GM21423 (cell line): Measurements from ENCODE around the gene ADAM8.

Experiments used
- ATAC-seq: cut with Tn5 transposase; IDR thresholded peaks from one replicate; pipeline ENCODE4 v1.9.1; 2021; ENCODE audit warnings: mild to moderate bottlenecking, moderate library complexity; ENCODE audit not compliant: unreplicated experiment

The ADAM8 gene

GRCh38 chr10:133282846-133283390, 6.2 kb upstream of the ADAM8 start:
- ATAC-seq: no peak

- no peak for ATAC-seq
These were observed 5.1 kb upstream of the ADAM8 start for GRCh38 chr10:133281628-133282372.

- no peak for ATAC-seq
These were observed 4.4 kb upstream of the ADAM8 start for GRCh38 chr10:133281084-133281483.

DNA sequence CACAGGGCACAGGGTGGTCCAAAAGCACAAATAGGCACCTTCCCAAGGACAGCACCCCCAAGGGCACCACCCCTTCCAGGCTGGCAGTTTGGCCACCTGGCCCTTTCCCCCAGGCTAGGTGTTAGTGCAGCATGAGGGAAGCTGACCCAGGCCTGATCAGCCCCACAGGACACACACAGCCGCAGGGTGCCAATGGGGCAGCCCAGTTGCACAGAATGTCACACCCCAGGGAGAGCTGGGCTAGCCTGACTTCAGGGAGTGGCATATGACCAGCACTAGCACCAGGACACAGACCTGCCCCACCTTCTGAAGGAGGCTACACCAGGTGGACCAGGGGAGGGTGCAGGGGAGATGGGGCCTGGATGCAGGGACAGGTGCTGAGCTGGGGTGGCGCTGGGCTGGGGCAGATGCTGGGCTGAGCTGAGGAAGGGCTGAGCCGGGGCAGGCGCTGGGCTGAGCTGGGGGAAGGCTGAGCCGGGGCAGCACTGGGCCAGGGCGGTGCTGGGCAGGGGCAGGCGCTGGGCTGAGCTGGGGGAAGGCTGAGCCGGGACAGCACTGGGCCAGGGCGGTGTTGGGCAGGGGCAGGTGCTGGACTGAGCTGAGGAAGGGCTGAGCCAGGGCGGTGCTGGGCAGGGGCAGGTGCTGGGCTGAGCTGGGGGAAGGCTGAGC, 3.9 kb upstream of the ADAM8 start:
- no peak for ATAC-seq

DNA sequence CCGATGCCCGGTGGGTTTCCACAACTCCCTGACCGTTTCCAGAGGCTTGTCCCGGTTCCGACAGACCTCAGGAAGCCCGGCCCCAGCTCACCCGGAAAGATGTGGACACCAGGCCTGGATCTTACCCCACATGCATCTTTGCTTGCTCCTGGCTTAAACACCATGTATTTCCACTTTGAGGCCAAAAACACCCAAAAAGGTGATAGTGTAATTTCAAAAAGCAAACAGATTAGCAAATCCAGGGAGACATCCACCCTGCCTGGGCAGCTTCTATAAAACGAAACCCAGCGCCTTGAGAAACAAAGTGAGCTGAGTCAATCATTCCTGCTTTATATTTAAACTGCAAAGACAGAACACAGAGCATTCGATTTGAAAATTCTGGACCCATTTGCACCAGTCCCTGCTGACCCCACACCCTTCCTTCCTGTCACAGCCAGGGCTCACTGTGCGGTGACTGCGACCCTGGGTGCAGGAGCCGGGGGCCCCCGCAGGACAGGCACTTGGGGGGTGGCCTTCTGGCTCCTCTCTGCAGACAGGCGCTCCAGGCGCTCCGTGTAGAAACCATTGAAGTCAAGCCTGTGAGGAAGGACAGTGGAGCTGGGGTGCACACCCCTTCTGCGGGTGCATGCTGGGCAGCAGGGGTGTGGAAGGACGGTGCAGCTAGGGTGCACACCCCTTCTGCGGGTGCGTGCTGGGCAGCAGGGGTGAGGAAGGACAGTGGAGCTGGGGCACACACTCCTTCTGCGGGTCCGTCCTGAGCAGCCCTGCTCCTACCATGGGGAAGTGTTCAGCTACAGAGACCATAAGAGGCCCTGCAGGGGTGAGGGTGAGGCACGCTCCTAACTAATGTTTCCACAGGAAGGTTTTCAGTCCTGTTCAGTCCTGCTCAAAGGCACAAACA, 2.9 kb upstream of the ADAM8 start:
- no peak for ATAC-seq

GRCh38 chr10:133278577-133279265, 2.1 kb upstream of the ADAM8 start:
- peak; percentile 37 for ATAC-seq

- ATAC-seq: no peak
These were observed 1.4 kb upstream of the ADAM8 start for GRCh38 chr10:133277993-133278576.

GRCh38 chr10:133277277-133277992, 767 bp upstream of the ADAM8 start:
- no peak for ATAC-seq

GRCh38 chr10:133276100-133276434, 601 bp downstream of the ADAM8 start:
- peak; percentile 1 for ATAC-seq

GRCh38 chr10:133275684-133276092, 980 bp downstream of the ADAM8 start:
- peak; percentile 23 for ATAC-seq

- peak; percentile 63 for ATAC-seq
These were observed 1.7 kb downstream of the ADAM8 start for GRCh38 chr10:133274751-133275683.

GRCh38 chr10:133273534-133274143, 3.0 kb downstream of the ADAM8 start:
- no peak for ATAC-seq

DNA sequence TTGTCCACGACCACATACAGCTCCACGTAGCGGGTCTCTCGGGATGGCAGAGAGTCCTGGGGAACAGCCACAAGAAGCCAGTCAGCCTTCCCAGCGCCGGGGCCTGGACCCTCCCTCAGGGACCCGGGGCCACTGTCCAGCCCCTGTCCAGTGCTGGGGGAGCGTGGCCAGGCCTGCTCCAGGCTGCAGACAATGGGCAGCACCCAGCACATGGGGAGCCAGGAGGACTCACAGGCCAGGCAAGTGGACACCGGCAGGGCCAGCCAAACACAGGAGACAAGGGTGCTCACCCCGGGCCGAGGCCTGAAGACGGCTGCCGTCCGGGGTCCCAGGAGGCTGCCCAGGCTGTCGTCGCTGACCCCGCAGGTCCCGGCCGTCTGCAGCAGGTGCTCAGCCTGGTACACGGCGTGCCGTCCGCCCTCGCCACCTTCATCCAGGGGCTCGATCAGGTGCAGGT, 3.7 kb downstream of the ADAM8 start:
- no peak for ATAC-seq

GRCh38 chr10:133272301-133272963, 4.2 kb downstream of the ADAM8 start:
- ATAC-seq: no peak

- ATAC-seq: no peak
These were observed 5.0 kb downstream of the ADAM8 start for GRCh38 chr10:133271521-133272300.

GRCh38 chr10:133270773-133271297, 5.8 kb downstream of the ADAM8 start:
- no peak for ATAC-seq

GRCh38 chr10:133270204-133270603, 6.5 kb downstream of the ADAM8 start:
- no peak for ATAC-seq
